WTC11 (cell line): ENCODE measurements around the gene RXRA. TPM values are rescaled to one million over a fixed set of nuclear protein-coding genes. Genes with fewer than 3 reads are reported as not detected.
A peak's percentile ranks its signal among the peaks of the same experiment; 100 is the strongest.

ENCODE experiments used
- ATAC-seq: fragments of 200-7000 bp; cut with Tn5 transposase; 2 replicates; pipeline ENCODE4 v1.10.0; 2021; ENCODE audit warnings: mild to moderate bottlenecking, moderate library complexity
- CTCF ChIA-PET: fragments of 300-600 bp; sonication (Branson Sonifier 250); formaldehyde crosslinking; loops from one replicate; lab custom pipeline; 2021; ENCODE audit warnings: antibody characterized with exemption; lab: Charles Lee
- POLR2A ChIA-PET: fragments of 350-600 bp; sonication (Branson Sonifier 250); formaldehyde crosslinking; loops from one replicate; lab custom pipeline; 2021; ENCODE audit warnings: antibody characterized with exemption; lab: Charles Lee
- DNase-seq: peaks from one replicate; pipeline ENCODE4 v3.0.0; 2021; ENCODE audit warnings: low spot score
- H3K27ac Mint-ChIP-seq: 2 replicates; pipeline ENCODE4 v1.8.0; 2021; ENCODE audit warnings: mixed read lengths
- H3K27me3 Mint-ChIP-seq: 2 replicates; pipeline ENCODE4 v1.8.0; 2021; ENCODE audit warnings: low read depth, mild to moderate bottlenecking, moderate library complexity, mixed read lengths
- H3K36me3 Mint-ChIP-seq: 2 replicates; pipeline ENCODE4 v1.8.0; 2021; ENCODE audit warnings: mixed read lengths
- H3K4me1 Mint-ChIP-seq: 2 replicates; pipeline ENCODE4 v1.8.0; 2022; ENCODE audit warnings: mixed read lengths
- H3K4me3 Mint-ChIP-seq: 2 replicates; pipeline ENCODE4 v1.8.0; 2021; ENCODE audit warnings: mild to moderate bottlenecking, moderate library complexity, mixed read lengths
- H3K9me3 Mint-ChIP-seq: 2 replicates; pipeline ENCODE4 v1.8.0; 2021; ENCODE audit warnings: mixed read lengths
- E2F1 ChIP-seq: sonication (generic); formaldehyde crosslinking; IDR thresholded peaks from 2 replicates; pipeline ENCODE4 v1.8.0; 2022; ENCODE audit warnings: mild to moderate bottlenecking, missing genetic modification reagents
- ELF4 ChIP-seq: sonication (generic); formaldehyde crosslinking; IDR thresholded peaks from 2 replicates; pipeline ENCODE4 v1.8.1; 2022; ENCODE audit warnings: low read depth, mild to moderate bottlenecking, moderate library complexity, missing genetic modification reagents
- FOXK1 ChIP-seq: sonication (generic); formaldehyde crosslinking; IDR thresholded peaks from 2 replicates; pipeline ENCODE4 v1.8.0; 2022; ENCODE audit warnings: mild to moderate bottlenecking, moderate library complexity, missing genetic modification reagents
- FOXP1 ChIP-seq: sonication (generic); formaldehyde crosslinking; IDR thresholded peaks from 2 replicates; pipeline ENCODE4 v1.8.0; 2022; ENCODE audit warnings: missing genetic modification reagents, mild to moderate bottlenecking, moderate library complexity, borderline replicate concordance
- GTF2I ChIP-seq: fragments of 250-450 bp; sonication (Bioruptor Pico); conservative IDR thresholded peaks from 2 replicates; pipeline ENCODE4 v1.4.0; 2021; ENCODE audit warnings: mild to moderate bottlenecking
- JAZF1 ChIP-seq: fragments of 250-450 bp; sonication (Bioruptor Pico); IDR thresholded peaks from 2 replicates; pipeline ENCODE4 v1.9.0; 2021; ENCODE audit warnings: moderate library complexity, mild to moderate bottlenecking, inconsistent platforms
- JUN ChIP-seq: sonication (generic); formaldehyde crosslinking; IDR thresholded peaks from 2 replicates; pipeline ENCODE4 v1.8.0; 2023; ENCODE audit warnings: mild to moderate bottlenecking, missing genetic modification reagents
- PRDM15 ChIP-seq: sonication (generic); formaldehyde crosslinking; IDR thresholded peaks from 2 replicates; pipeline ENCODE4 v1.8.0; 2022; ENCODE audit warnings: missing genetic modification reagents
- SOX15 ChIP-seq: fragments of 250-450 bp; sonication (Bioruptor Pico); IDR thresholded peaks from 2 replicates; pipeline ENCODE4 v1.9.0; 2021; ENCODE audit warnings: mild to moderate bottlenecking
- TP53 ChIP-seq: sonication (generic); formaldehyde crosslinking; IDR thresholded peaks from 2 replicates; pipeline ENCODE4 v1.8.1; 2023; ENCODE audit warnings: mild to moderate bottlenecking, missing genetic modification reagents
- ZNF317 ChIP-seq: sonication (generic); formaldehyde crosslinking; IDR thresholded peaks from 2 replicates; pipeline ENCODE4 v1.8.1; 2023; ENCODE audit warnings: low read depth, mild to moderate bottlenecking, moderate library complexity, missing genetic modification reagents, borderline replicate concordance
- ZNF512 ChIP-seq: sonication (generic); formaldehyde crosslinking; IDR thresholded peaks from 2 replicates; pipeline ENCODE4 v1.8.1; 2022; ENCODE audit warnings: missing genetic modification reagents, borderline replicate concordance
- ZNF671 ChIP-seq: fragments of 250-450 bp; sonication (Bioruptor Pico); IDR thresholded peaks from 2 replicates; pipeline ENCODE4 v1.8.0; 2021; ENCODE audit warnings: mild to moderate bottlenecking
- total RNA-seq: library from RNA; stranded (reverse); gene quantifications from 3 replicates; pipeline ENCODE4 v1.2.3, GENCODE V29; 2021
- TF ChIP-seq, protein P1 (sequence below): fragments of 250-450 bp; sonication (Bioruptor Pico); IDR thresholded peaks from 2 replicates; pipeline ENCODE4 v1.9.0; 2021; ENCODE audit warnings: mild to moderate bottlenecking, borderline replicate concordance
- TF ChIP-seq, protein P2 (sequence below): fragments of 250-450 bp; sonication (Bioruptor Pico); IDR thresholded peaks from 2 replicates; pipeline ENCODE4 v1.9.0; 2021; ENCODE audit warnings: moderate library complexity, mild to moderate bottlenecking, inconsistent platforms, borderline replicate concordance
- TF ChIP-seq, protein P3 (sequence below): sonication (generic); formaldehyde crosslinking; IDR thresholded peaks from 2 replicates; pipeline ENCODE4 v1.8.1; 2023; ENCODE audit warnings: mild to moderate bottlenecking, missing genetic modification reagents, borderline replicate concordance
- TF ChIP-seq, protein P4 (sequence below): sonication (generic); formaldehyde crosslinking; conservative IDR thresholded peaks from 2 replicates; pipeline ENCODE4 v1.8.1; 2022; ENCODE audit warnings: mild to moderate bottlenecking, missing genetic modification reagents
- TF ChIP-seq, protein P5 (sequence below): fragments of 250-450 bp; sonication (Bioruptor Pico); IDR thresholded peaks from 2 replicates; pipeline ENCODE4 v1.9.0; 2021; ENCODE audit warnings: mild to moderate bottlenecking

RXRA gene
- total RNA-seq, 1 experiment from 2014 or later: 27.5 TPM

DNA sequence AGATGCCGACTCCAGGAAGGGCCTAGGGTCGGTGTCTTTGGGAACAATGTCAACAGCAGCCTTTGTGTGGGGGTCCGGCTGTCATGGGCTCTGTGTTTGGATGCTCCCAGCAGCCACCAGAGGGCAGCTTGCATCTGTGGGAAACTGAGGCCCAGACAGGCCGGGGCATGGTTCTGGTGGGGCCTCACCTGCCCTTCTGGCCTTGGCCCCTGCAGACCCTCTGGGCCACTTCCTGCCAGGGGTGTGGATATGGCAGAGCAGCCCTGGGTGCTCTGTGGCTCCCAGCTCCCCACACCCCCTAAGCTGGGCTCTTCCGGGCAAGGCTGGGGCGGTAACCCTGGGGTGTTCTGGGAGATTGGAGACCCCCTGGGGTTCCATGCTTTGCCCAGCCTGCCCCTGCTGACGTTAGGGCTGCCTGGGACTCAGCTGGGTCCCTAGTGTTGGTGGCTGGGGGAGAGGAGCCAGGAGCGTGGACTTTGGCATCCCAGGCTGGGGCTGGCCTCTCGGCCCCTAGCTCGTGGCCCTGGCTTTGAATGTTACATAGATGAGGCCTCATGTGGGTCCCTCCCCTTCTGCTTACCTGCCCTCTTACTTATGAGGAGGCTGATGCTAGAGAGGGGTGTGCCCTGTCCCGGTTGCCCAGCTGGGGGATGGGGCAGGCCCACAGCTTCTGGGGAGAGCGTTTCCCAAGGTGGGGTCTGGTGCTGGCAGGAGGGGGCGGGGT lies 38.3 kb downstream of the RXRA start (continued):
- TF ChIP-seq, protein P1, sequence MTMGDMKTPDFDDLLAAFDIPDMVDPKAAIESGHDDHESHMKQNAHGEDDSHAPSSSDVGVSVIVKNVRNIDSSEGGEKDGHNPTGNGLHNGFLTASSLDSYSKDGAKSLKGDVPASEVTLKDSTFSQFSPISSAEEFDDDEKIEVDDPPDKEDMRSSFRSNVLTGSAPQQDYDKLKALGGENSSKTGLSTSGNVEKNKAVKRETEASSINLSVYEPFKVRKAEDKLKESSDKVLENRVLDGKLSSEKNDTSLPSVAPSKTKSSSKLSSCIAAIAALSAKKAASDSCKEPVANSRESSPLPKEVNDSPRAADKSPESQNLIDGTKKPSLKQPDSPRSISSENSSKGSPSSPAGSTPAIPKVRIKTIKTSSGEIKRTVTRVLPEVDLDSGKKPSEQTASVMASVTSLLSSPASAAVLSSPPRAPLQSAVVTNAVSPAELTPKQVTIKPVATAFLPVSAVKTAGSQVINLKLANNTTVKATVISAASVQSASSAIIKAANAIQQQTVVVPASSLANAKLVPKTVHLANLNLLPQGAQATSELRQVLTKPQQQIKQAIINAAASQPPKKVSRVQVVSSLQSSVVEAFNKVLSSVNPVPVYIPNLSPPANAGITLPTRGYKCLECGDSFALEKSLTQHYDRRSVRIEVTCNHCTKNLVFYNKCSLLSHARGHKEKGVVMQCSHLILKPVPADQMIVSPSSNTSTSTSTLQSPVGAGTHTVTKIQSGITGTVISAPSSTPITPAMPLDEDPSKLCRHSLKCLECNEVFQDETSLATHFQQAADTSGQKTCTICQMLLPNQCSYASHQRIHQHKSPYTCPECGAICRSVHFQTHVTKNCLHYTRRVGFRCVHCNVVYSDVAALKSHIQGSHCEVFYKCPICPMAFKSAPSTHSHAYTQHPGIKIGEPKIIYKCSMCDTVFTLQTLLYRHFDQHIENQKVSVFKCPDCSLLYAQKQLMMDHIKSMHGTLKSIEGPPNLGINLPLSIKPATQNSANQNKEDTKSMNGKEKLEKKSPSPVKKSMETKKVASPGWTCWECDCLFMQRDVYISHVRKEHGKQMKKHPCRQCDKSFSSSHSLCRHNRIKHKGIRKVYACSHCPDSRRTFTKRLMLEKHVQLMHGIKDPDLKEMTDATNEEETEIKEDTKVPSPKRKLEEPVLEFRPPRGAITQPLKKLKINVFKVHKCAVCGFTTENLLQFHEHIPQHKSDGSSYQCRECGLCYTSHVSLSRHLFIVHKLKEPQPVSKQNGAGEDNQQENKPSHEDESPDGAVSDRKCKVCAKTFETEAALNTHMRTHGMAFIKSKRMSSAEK: no peak
- TF ChIP-seq, protein P2, sequence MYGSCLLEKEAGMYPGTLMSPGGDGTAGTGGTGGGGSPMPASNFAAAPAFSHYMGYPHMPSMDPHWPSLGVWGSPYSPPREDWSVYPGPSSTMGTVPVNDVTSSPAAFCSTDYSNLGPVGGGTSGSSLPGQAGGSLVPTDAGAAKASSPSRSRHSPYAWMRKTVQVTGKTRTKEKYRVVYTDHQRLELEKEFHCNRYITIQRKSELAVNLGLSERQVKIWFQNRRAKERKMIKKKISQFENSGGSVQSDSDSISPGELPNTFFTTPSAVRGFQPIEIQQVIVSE (CRISPR knock-in tag): no peak
- no peak for TF ChIP-seq SOX15 (CRISPR knock-in tag)
- no peak for TF ChIP-seq ZNF512 (CRISPR knock-in tag)
- no peak for TF ChIP-seq FOXK1 (CRISPR knock-in tag)
- TF ChIP-seq PRDM15 (CRISPR knock-in tag): no peak
- no peak for TF ChIP-seq ZNF671 (CRISPR knock-in tag)
- no peak for TF ChIP-seq ZNF317 (CRISPR knock-in tag)
- no peak for TF ChIP-seq TP53 (CRISPR knock-in tag)
- no peak for TF ChIP-seq JUN (CRISPR knock-in tag)
- no peak for TF ChIP-seq FOXP1
- TF ChIP-seq JAZF1: no peak
- TF ChIP-seq, all 79 proteins: peak for 0

DNA sequence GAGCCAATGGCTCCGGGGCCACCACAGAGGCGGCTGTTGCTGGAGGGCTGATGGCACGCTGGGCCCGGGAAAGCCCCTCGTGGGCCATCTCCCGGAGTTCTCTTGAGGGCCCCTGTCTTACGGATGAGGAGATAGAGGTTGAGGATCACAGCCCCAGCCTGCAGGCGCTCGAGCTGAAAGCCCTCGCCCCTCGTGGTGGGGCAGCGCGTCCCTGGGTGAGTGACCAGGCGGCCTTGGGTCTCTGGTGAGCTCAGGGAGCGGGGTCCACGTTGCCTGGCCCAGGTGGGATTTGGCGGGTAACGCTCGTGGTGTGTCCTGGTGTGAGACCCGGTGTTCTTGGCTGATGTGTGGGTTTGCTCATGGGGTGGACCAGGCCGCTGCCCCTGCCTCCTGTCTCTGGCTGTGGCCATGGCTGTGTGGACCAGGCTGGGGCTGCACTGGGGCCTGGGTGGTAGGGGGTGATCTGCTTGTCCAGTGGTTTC lies 38.9 kb downstream of the RXRA start:
- H3K27ac Mint-ChIP-seq: peak overlapping the region; percentile 58; the same call in 1 of the 2 replicates
- TF ChIP-seq, protein P3, sequence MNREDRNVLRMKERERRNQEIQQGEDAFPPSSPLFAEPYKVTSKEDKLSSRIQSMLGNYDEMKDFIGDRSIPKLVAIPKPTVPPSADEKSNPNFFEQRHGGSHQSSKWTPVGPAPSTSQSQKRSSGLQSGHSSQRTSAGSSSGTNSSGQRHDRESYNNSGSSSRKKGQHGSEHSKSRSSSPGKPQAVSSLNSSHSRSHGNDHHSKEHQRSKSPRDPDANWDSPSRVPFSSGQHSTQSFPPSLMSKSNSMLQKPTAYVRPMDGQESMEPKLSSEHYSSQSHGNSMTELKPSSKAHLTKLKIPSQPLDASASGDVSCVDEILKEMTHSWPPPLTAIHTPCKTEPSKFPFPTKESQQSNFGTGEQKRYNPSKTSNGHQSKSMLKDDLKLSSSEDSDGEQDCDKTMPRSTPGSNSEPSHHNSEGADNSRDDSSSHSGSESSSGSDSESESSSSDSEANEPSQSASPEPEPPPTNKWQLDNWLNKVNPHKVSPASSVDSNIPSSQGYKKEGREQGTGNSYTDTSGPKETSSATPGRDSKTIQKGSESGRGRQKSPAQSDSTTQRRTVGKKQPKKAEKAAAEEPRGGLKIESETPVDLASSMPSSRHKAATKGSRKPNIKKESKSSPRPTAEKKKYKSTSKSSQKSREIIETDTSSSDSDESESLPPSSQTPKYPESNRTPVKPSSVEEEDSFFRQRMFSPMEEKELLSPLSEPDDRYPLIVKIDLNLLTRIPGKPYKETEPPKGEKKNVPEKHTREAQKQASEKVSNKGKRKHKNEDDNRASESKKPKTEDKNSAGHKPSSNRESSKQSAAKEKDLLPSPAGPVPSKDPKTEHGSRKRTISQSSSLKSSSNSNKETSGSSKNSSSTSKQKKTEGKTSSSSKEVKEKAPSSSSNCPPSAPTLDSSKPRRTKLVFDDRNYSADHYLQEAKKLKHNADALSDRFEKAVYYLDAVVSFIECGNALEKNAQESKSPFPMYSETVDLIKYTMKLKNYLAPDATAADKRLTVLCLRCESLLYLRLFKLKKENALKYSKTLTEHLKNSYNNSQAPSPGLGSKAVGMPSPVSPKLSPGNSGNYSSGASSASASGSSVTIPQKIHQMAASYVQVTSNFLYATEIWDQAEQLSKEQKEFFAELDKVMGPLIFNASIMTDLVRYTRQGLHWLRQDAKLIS: no peak
- TF ChIP-seq GTF2I (CRISPR knock-in tag) (no peak), ELF4 (CRISPR knock-in tag) (no peak), E2F1 (no peak)
- TF ChIP-seq, protein P2 (CRISPR knock-in tag): no peak
- TF ChIP-seq, protein P4, sequence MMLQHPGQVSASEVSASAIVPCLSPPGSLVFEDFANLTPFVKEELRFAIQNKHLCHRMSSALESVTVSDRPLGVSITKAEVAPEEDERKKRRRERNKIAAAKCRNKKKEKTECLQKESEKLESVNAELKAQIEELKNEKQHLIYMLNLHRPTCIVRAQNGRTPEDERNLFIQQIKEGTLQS (CRISPR knock-in tag): no peak
- TF ChIP-seq, protein P5, sequence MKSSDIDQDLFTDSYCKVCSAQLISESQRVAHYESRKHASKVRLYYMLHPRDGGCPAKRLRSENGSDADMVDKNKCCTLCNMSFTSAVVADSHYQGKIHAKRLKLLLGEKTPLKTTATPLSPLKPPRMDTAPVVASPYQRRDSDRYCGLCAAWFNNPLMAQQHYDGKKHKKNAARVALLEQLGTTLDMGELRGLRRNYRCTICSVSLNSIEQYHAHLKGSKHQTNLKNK (CRISPR knock-in tag): no peak

More for the DNA sequence above, 38.9 kb downstream of the RXRA start:
- Mint-ChIP-seq H3K27me3 (no peaks in the 10 kb centered on the region), H3K4me1 (peaks cover 3% of the 10 kb centered on the region), H3K36me3 (no peaks in the 10 kb centered on the region), H3K4me3 (no peak overlapping the region), H3K9me3 (no peaks in the 10 kb centered on the region)
- POLR2A ChIA-PET: interaction anchor here (0.7 kb wide), 1 partner anchor 100 kb away, joined by 3 read pairs; no protein-coding TSS in a partner anchor
- ATAC-seq: no peak
- DNase-seq: no peak
- CTCF ChIA-PET: no interaction called here
